ENCODE measurements around the gene CRCP. TPM values are rescaled to one million over a fixed set of nuclear protein-coding genes. Genes with fewer than 3 reads are reported as not detected.
"Not testable (repeated sequence)": the region's sequence is repeated elsewhere in the genome, so short reads cannot be mapped to it uniquely, and the experiment has no call there.

The CRCP gene
- total RNA-seq, 2 experiments from 2014 or later, result 24.5 to 27.2 TPM

GRCh38 chr7:66116680-66117420, 2.2 kb downstream of the CRCP start:
- ATAC-seq, result peak; percentile 2
- DNase-seq; H3K9me3 Mint-ChIP-seq (ENCODE audit: low read depth); CTCF ChIA-PET; H3K27me3 Mint-ChIP-seq; POLR2A ChIA-PET: not testable (repeated sequence)
- Mint-ChIP-seq H3K36me3 (ENCODE audit: low read depth) (peaks cover 21% of the 10 kb centered on the region), H3K27ac (peak overlapping the region; percentile 71), H3K4me3 (peak overlapping the region; percentile 95), H3K4me1 (peaks cover 46% of the 10 kb centered on the region)
- intact Hi-C loops (cut with DNase I, micrococcal nuclease), result loop anchor here in 1 of 2 experiments (5.0 to 10.0 kb wide), 3 partner anchors 295 to 745 kb away; partner anchors contain the start of gene ZNF92

- peaks cover 51% of the 10 kb centered on the region for H3K4me1 Mint-ChIP-seq
- ATAC-seq (peak; percentile 20), DNase-seq (no peak)
- H3K4me3 Mint-ChIP-seq, result no peak overlapping the region
- H3K27ac Mint-ChIP-seq, result no peak overlapping the region
- no peaks in the 10 kb centered on the region for H3K27me3 Mint-ChIP-seq
- peaks cover 23% of the 10 kb centered on the region for H3K36me3 Mint-ChIP-seq (ENCODE audit: low read depth)
- POLR2A ChIA-PET, result no interaction called here
- CTCF ChIA-PET, result interaction anchor here (0.6 kb wide), 1 partner anchor 10 kb away, joined by 3 read pairs; no protein-coding TSS in a partner anchor
- no peaks in the 10 kb centered on the region for H3K9me3 Mint-ChIP-seq (ENCODE audit: low read depth)
- intact Hi-C loops (cut with DNase I, micrococcal nuclease), result loop anchor here in 1 of 2 experiments (5.0 to 10.0 kb wide), 3 partner anchors 294 to 746 kb away; partner anchors contain the start of gene ZNF92
These were observed 4.0 kb downstream of the CRCP start for GRCh38 chr7:66118603-66119002.

- Mint-ChIP-seq H3K36me3 (ENCODE audit: low read depth) (peaks cover 23% of the 10 kb centered on the region), H3K4me1 (peaks cover 52% of the 10 kb centered on the region), H3K4me3 (no peak overlapping the region), H3K9me3 (ENCODE audit: low read depth) (no peaks in the 10 kb centered on the region), H3K27me3 (no peaks in the 10 kb centered on the region), H3K27ac (no peak overlapping the region)
- DNase-seq, result no peak
- intact Hi-C loops (cut with DNase I, micrococcal nuclease), result loop anchor here in 1 of 2 experiments (5.0 to 10.0 kb wide), 3 partner anchors 293 to 747 kb away; partner anchors contain the start of gene ZNF92
- no peak for ATAC-seq
- ChIA-PET CTCF (no interaction called here), POLR2A (no interaction called here)
These were observed 4.7 kb downstream of the CRCP start for GRCh38 chr7:66119245-66119850.

GRCh38 chr7:66123175-66123528, 8.5 kb downstream of the CRCP start:
- H3K36me3 Mint-ChIP-seq (ENCODE audit: low read depth), result peaks cover 4% of the 10 kb centered on the region
- intact Hi-C loops (cut with DNase I, micrococcal nuclease), result no loop called here
- no peaks in the 10 kb centered on the region for H3K9me3 Mint-ChIP-seq (ENCODE audit: low read depth)
- POLR2A ChIA-PET, result no interaction called here
- no peak overlapping the region for H3K27ac Mint-ChIP-seq
- CTCF ChIA-PET, result no interaction called here
- H3K4me1 Mint-ChIP-seq, result peaks cover 57% of the 10 kb centered on the region
- no peak overlapping the region for H3K4me3 Mint-ChIP-seq
- ATAC-seq, result no peak
- no peaks in the 10 kb centered on the region for H3K27me3 Mint-ChIP-seq
- DNase-seq, result no peak

DNA sequence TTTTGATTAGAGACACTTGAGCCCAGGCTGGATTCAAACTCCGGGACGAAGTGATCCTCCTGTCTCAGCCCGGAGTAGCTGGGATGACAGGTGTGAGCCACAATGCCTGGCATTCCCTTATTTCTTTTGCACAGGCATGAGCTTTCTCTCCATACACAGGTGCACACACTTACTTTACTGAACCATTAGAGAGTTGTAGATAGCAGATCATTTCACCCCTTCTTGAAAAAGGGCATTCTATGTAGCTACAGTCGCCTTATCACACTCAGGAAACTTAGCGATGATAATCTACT, 9.9 kb downstream of the CRCP start:
- H3K4me3 Mint-ChIP-seq; H3K27me3 Mint-ChIP-seq; intact Hi-C loops (cut with DNase I, micrococcal nuclease); H3K36me3 Mint-ChIP-seq (ENCODE audit: low read depth); H3K27ac Mint-ChIP-seq; ATAC-seq; H3K9me3 Mint-ChIP-seq (ENCODE audit: low read depth); CTCF ChIA-PET; DNase-seq: not testable (repeated sequence)
- POLR2A ChIA-PET, result interaction anchor here (0.6 kb wide), 1 partner anchor 279 kb away, joined by 3 read pairs; no protein-coding TSS in a partner anchor
- peaks cover 43% of the 10 kb centered on the region for H3K4me1 Mint-ChIP-seq

DNA sequence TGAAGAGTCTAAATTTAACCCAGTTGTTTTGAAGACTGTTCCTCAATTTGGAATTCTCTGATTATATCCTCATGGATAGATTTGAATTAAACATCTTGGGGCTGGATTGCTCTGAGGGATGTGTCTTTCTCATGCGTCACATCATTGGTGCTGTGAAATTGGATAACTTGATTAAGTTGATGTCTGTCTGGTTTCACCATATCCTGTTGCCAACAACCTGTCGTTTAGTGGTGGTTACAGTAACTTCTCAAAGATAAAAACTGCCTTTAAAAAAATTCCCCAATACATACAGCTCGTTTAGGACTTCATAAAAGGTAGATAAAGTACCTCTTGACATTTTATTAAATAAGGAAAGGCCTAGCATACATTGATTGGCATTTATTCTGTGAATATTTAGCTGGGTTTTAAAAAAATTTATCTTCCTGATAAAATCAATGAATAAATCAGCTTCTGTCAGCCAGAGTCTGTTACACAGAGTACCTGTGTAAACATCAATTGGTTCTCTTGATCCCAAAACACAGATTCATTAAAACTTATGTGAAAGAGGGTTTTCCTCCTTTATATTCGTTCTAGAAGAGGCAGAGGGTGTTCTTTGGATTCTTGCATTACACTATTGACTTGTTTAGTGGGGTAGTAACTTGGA, 10.5 kb downstream of the CRCP start:
- H3K27me3 Mint-ChIP-seq, result no peaks in the 10 kb centered on the region
- H3K4me1 Mint-ChIP-seq, result peaks cover 42% of the 10 kb centered on the region
- POLR2A ChIA-PET, result interaction anchor here (0.6 kb wide), 3 partner anchors 8 to 377 kb away, joined by 3 to 9 read pairs (median 7); no protein-coding TSS in a partner anchor
- intact Hi-C loops (cut with DNase I, micrococcal nuclease), result no loop called here
- DNase-seq (no peak), ATAC-seq (peak; percentile 43)
- no peaks in the 10 kb centered on the region for H3K9me3 Mint-ChIP-seq (ENCODE audit: low read depth)
- peak overlapping the region; percentile 78 for H3K27ac Mint-ChIP-seq
- H3K4me3 Mint-ChIP-seq, result no peak overlapping the region
- CTCF ChIA-PET, result interaction anchor here (0.9 kb wide), 1 partner anchor 11 kb away, joined by 3 read pairs; the partner anchor contains the start of gene CRCP
- peaks cover 6% of the 10 kb centered on the region for H3K36me3 Mint-ChIP-seq (ENCODE audit: low read depth)

GRCh38 chr7:66125781-66126352, 11.2 kb downstream of the CRCP start:
- H3K4me1 Mint-ChIP-seq, result peaks cover 39% of the 10 kb centered on the region
- peaks cover 11% of the 10 kb centered on the region for H3K36me3 Mint-ChIP-seq (ENCODE audit: low read depth)
- CTCF ChIA-PET, result interaction anchor here (0.9 kb wide), 1 partner anchor 11 kb away, joined by 3 read pairs; the partner anchor contains the start of gene CRCP
- DNase-seq; H3K4me3 Mint-ChIP-seq; intact Hi-C loops (cut with DNase I, micrococcal nuclease); H3K27me3 Mint-ChIP-seq; H3K9me3 Mint-ChIP-seq (ENCODE audit: low read depth): not testable (repeated sequence)
- H3K27ac Mint-ChIP-seq, result peak overlapping the region; percentile 78
- POLR2A ChIA-PET, result interaction anchor here (0.6 kb wide), 2 partner anchors 7 to 51 kb away, joined by 7 to 9 read pairs; no protein-coding TSS in a partner anchor
- ATAC-seq, result peak; percentile 81

GRCh38 chr7:66127172-66127571, 12.5 kb downstream of the CRCP start:
- H3K9me3 Mint-ChIP-seq (ENCODE audit: low read depth); POLR2A ChIA-PET; CTCF ChIA-PET; DNase-seq; intact Hi-C loops (cut with DNase I, micrococcal nuclease); ATAC-seq; H3K4me3 Mint-ChIP-seq; H3K27me3 Mint-ChIP-seq: not testable (repeated sequence)
- Mint-ChIP-seq H3K27ac (peak overlapping the region; percentile 6), H3K4me1 (peaks cover 34% of the 10 kb centered on the region), H3K36me3 (ENCODE audit: low read depth) (peaks cover 20% of the 10 kb centered on the region)

DNA sequence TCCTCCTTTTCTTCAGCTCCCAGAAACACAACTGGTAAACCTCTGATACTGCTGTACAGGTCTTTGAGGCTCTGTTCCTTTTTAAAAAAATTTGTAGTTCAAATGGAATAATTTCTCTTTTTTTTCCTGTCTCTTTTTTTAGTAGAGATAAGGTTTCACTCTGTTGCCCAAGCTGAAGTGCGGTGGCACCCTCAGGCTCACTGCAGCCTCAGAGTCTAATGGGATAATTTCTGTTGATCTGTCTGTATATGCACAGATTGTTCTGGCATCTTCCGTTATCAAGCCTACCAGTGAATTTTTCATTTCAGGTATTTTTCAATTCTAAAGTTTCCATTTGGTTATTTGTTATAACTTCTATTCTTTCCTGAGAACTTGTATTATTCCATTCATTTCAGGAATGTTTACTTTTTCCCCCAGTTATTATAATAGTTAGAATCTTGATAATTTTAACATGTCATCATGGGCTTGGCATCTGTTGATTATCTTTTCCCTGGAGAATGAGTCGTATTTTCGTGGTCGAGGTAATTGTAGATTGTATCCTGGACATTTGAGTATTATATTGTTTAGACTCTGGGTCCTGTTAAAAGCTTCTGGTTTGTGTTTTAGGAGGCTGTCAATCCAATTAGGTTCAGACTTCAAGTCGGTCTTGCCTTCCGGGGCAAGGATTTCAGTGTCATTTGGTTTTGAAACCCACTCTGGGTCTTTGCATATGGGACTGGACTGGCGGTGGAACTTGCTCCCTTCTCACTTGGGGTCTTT, 24.5 kb downstream of the CRCP start:
- Mint-ChIP-seq H3K4me1 (no peaks in the 10 kb centered on the region), H3K27ac (no peak overlapping the region), H3K27me3 (no peaks in the 10 kb centered on the region), H3K36me3 (ENCODE audit: low read depth) (peaks cover 70% of the 10 kb centered on the region), H3K4me3 (no peak overlapping the region), H3K9me3 (ENCODE audit: low read depth) (no peaks in the 10 kb centered on the region)
- POLR2A ChIA-PET, result no interaction called here
- CTCF ChIA-PET, result interaction anchor here (0.8 kb wide), 1 partner anchor 99 kb away, joined by 3 read pairs; no protein-coding TSS in a partner anchor
- intact Hi-C loops (cut with DNase I, micrococcal nuclease), result no loop called here
- ATAC-seq (no peak), DNase-seq (no peak)

DNA sequence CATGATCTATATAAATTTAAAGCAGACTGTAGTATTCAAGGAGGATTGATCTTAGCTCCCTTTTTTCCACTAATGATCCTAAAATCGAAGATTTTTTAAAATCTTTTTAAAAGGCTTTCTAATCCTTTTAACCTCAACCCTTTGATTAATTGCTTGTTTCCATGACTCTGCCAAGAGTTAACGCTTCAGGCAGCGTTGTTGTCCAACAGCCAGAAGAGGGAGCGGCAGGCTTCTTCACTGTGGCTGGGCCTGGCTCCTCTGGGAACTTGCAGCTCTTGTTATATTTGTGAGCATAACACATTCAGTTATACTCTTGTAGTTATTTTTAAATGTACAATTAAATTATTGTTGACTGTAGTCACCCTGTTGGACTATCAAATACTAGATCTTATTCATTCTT, 26.3 kb downstream of the CRCP start:
- Mint-ChIP-seq H3K27me3 (no peaks in the 10 kb centered on the region), H3K36me3 (ENCODE audit: low read depth) (peaks cover 66% of the 10 kb centered on the region), H3K4me3 (no peak overlapping the region), H3K27ac (peak overlapping the region; percentile 4), H3K9me3 (ENCODE audit: low read depth) (no peaks in the 10 kb centered on the region), H3K4me1 (no peaks in the 10 kb centered on the region)
- ChIA-PET CTCF (interaction anchor here (0.9 kb wide), 1 partner anchor 111 kb away, joined by 3 read pairs; no protein-coding TSS in a partner anchor), POLR2A (no interaction called here)
- intact Hi-C loops (cut with DNase I, micrococcal nuclease), result no loop called here
- ATAC-seq (no peak), DNase-seq (no peak)

DNA sequence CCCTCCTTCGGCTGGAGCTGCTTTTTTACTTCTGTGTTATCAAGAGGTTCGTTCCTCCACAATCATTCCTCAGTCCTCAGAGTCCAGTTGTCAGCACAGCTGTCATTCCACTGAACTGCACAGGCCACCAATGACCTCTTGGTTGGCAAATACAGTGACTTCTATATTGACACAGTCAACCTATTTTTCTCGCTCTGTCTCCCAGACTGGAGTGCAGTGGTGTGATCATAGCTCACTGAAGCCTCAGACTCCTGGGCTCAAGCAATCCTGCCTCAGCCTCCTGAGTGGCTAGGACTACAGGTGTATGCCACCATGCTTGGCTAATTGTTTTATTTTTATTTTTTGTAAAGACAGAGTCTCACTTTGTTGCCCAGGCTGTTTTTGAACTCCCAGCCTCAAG, 27.7 kb downstream of the CRCP start:
- DNase-seq (no peak), ATAC-seq (no peak)
- H3K36me3 Mint-ChIP-seq (ENCODE audit: low read depth), result peaks cover 66% of the 10 kb centered on the region
- intact Hi-C loops (cut with DNase I, micrococcal nuclease), result no loop called here
- H3K27me3 Mint-ChIP-seq, result no peaks in the 10 kb centered on the region
- H3K4me1 Mint-ChIP-seq, result peaks cover 4% of the 10 kb centered on the region
- POLR2A ChIA-PET, result no interaction called here
- CTCF ChIA-PET, result no interaction called here
- H3K9me3 Mint-ChIP-seq (ENCODE audit: low read depth), result no peaks in the 10 kb centered on the region
- H3K27ac Mint-ChIP-seq, result no peak overlapping the region
- no peak overlapping the region for H3K4me3 Mint-ChIP-seq

Measured in activated CD4-positive, alpha-beta T cell treated with anti-CD3 and anti-CD28 coated beads for 36 hours (primary cell).